ENCODE results near the gene ANKRD29. TPM values are rescaled to one million over a fixed set of nuclear protein-coding genes. Genes with fewer than 3 reads are reported as not detected.

ANKRD29 gene
- polyA plus RNA-seq, 1 of the 3 experiments (the other 2 are of a cell fraction): 8.2 TPM

DNA sequence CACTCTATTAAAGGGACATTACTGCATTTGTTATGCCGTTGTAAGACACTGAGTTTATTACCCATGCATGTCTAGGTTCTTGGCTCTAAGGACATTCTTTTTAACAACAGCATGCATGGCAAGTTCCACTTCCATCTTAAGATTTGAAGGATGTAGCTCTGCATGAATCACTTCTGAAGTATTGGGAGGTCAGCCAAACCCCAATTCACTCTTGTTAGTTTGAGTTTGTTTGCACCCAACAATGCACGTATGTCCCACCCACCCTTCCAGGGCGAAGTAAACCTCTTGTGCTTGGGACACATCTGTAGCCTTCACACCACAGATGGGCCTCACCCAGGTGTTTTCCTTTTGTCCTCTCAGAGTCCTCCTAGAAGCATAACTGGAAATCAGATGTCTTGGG is 21.0 kb upstream of the ANKRD29 start:
- no peak for DNase-seq
- no peaks in the 10 kb centered on the region for H3K27me3 ChIP-seq (ENCODE audit: insufficient read depth)
- POLR2A ChIA-PET: no interaction called here
- no peaks in the 10 kb centered on the region for H4K20me1 ChIP-seq (ENCODE audit: insufficient read depth)
- no peak overlapping the region for H3K4me2 ChIP-seq
- no peaks in the 10 kb centered on the region for H3K9me3 ChIP-seq
- H3K27ac ChIP-seq (ENCODE audit: low read depth in 2 of 2, low read length in 1 of 2): no peak overlapping the region
- TF ChIP-seq RAD21 (IDR thresholded peaks at IDR 0.05; ENCODE audit: low read length) (no peak), SIN3A (IDR thresholded peaks at IDR 0.05; ENCODE audit: borderline replicate concordance, low read depth, low read length) (no peak), TAF1 (IDR thresholded peaks at IDR 0.05; ENCODE audit: borderline replicate concordance, low read depth, low read length) (no peak), TCF12 (IDR thresholded peaks at IDR 0.05) (no peak), RXRA (IDR thresholded peaks at IDR 0.05; ENCODE audit: borderline replicate concordance, low read depth) (no peak), FOXM1 (IDR thresholded peaks at IDR 0.05; ENCODE audit: low read depth) (no peak), SMC3 (IDR thresholded peaks at IDR 0.05; ENCODE audit: low read depth, low read length) (no peak)
- TF ChIP-seq, protein P1, sequence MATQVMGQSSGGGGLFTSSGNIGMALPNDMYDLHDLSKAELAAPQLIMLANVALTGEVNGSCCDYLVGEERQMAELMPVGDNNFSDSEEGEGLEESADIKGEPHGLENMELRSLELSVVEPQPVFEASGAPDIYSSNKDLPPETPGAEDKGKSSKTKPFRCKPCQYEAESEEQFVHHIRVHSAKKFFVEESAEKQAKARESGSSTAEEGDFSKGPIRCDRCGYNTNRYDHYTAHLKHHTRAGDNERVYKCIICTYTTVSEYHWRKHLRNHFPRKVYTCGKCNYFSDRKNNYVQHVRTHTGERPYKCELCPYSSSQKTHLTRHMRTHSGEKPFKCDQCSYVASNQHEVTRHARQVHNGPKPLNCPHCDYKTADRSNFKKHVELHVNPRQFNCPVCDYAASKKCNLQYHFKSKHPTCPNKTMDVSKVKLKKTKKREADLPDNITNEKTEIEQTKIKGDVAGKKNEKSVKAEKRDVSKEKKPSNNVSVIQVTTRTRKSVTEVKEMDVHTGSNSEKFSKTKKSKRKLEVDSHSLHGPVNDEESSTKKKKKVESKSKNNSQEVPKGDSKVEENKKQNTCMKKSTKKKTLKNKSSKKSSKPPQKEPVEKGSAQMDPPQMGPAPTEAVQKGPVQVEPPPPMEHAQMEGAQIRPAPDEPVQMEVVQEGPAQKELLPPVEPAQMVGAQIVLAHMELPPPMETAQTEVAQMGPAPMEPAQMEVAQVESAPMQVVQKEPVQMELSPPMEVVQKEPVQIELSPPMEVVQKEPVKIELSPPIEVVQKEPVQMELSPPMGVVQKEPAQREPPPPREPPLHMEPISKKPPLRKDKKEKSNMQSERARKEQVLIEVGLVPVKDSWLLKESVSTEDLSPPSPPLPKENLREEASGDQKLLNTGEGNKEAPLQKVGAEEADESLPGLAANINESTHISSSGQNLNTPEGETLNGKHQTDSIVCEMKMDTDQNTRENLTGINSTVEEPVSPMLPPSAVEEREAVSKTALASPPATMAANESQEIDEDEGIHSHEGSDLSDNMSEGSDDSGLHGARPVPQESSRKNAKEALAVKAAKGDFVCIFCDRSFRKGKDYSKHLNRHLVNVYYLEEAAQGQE (IDR thresholded peaks at IDR 0.05; ENCODE audit: low read depth, low read length): no peak
- TF ChIP-seq, protein P2, sequence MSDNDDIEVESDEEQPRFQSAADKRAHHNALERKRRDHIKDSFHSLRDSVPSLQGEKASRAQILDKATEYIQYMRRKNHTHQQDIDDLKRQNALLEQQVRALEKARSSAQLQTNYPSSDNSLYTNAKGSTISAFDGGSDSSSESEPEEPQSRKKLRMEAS (IDR thresholded peaks at IDR 0.05; ENCODE audit: low read depth): peak; percentile 51; the same call in 1 of the 2 replicates
- no peak overlapping the region for H3K9ac ChIP-seq
- peaks cover 1 to 3% of the 10 kb centered on the region in 2 experiments; a peak in 2 of 4 replicates for H3K4me1 ChIP-seq (ENCODE audit: control insufficient read depth in 1 of 2, insufficient read depth in 2 of 2, low read depth in 1 of 2, low read length in 1 of 2)
- no peaks in the 10 kb centered on the region for H3F3A ChIP-seq (replicated peaks; ENCODE audit: insufficient read depth)
- no peaks in the 10 kb centered on the region for H3K79me2 ChIP-seq (ENCODE audit: insufficient read depth)
- H3K4me3 ChIP-seq (ENCODE audit: low read depth in 2 of 2, low read length in 1 of 2): no peak overlapping the region
- no peaks in the 10 kb centered on the region for H3K9me2 ChIP-seq
- CTCF ChIA-PET: interaction anchor here (1.5 kb wide), 1 partner anchor 8 kb away, joined by 5 read pairs; no protein-coding TSS in a partner anchor
- H3K36me3 ChIP-seq (replicated peaks in 1 of 2; ENCODE audit: control insufficient read depth in 1 of 2, insufficient read depth in 2 of 2, low read length in 1 of 2): no peaks in the 10 kb centered on the region
- WGBS (ENCODE audit: low lambda C conversion rate): 51% methylated on average over 3 of the region's 3 CpGs
- H2AFZ ChIP-seq (ENCODE audit: low read depth): no peak overlapping the region

DNA sequence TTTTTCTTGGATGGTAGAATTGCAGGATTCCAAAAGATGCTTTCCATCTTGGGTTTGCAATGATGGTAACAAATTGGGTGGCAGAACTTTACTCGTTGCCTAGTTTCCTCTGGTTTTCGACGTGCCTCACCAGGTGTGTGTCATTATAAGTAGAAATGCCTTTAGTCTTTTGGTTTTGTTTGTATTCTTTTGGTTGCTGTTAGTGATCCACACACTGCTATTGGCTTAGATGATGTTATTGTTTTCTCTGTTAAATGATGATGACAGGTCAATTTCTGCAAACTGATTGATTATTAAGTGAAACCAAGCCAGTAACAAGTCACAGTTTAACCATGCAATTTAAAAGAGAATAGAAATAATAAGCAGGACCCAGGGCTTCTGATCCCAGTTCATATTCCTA is 20.4 kb upstream of the ANKRD29 start:
- Histone ChIP-seq H2AFZ (ENCODE audit: low read depth) (no peak overlapping the region), H3K36me3 (replicated peaks in 1 of 2; ENCODE audit: control insufficient read depth in 1 of 2, insufficient read depth in 2 of 2, low read length in 1 of 2) (no peaks in the 10 kb centered on the region), H3K4me1 (ENCODE audit: control insufficient read depth in 1 of 2, insufficient read depth in 2 of 2, low read depth in 1 of 2, low read length in 1 of 2) (peaks cover 0 to 3% of the 10 kb centered on the region in 2 experiments; a peak in 1 of 4 replicates), H3K4me3 (ENCODE audit: low read depth in 2 of 2, low read length in 1 of 2) (no peak overlapping the region), H3K27ac (ENCODE audit: low read depth in 2 of 2, low read length in 1 of 2) (no peak overlapping the region), H3K9me3 (no peaks in the 10 kb centered on the region), H3K9ac (no peak overlapping the region), H3F3A (replicated peaks; ENCODE audit: insufficient read depth) (no peaks in the 10 kb centered on the region), H4K20me1 (ENCODE audit: insufficient read depth) (no peaks in the 10 kb centered on the region), H3K9me2 (no peaks in the 10 kb centered on the region), H3K4me2 (no peak overlapping the region), H3K27me3 (ENCODE audit: insufficient read depth) (no peaks in the 10 kb centered on the region), H3K79me2 (ENCODE audit: insufficient read depth) (no peaks in the 10 kb centered on the region)
- no peak for DNase-seq
- TF ChIP-seq, protein P3, sequence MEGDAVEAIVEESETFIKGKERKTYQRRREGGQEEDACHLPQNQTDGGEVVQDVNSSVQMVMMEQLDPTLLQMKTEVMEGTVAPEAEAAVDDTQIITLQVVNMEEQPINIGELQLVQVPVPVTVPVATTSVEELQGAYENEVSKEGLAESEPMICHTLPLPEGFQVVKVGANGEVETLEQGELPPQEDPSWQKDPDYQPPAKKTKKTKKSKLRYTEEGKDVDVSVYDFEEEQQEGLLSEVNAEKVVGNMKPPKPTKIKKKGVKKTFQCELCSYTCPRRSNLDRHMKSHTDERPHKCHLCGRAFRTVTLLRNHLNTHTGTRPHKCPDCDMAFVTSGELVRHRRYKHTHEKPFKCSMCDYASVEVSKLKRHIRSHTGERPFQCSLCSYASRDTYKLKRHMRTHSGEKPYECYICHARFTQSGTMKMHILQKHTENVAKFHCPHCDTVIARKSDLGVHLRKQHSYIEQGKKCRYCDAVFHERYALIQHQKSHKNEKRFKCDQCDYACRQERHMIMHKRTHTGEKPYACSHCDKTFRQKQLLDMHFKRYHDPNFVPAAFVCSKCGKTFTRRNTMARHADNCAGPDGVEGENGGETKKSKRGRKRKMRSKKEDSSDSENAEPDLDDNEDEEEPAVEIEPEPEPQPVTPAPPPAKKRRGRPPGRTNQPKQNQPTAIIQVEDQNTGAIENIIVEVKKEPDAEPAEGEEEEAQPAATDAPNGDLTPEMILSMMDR (IDR thresholded peaks at IDR 0.05): no peak
- no peak for TF ChIP-seq JUND (IDR thresholded peaks at IDR 0.05)
- TF ChIP-seq EZH2phosphoT487 (IDR thresholded peaks at IDR 0.05; ENCODE audit: borderline replicate concordance, low read depth): no peak
- TF ChIP-seq MXI1 (IDR thresholded peaks at IDR 0.05; ENCODE audit: low read depth, low read length): no peak
- no peak for TF ChIP-seq ELF1 (IDR thresholded peaks at IDR 0.05)
- TF ChIP-seq CHD2 (IDR thresholded peaks at IDR 0.05; ENCODE audit: low read length, partially characterized antibody): no peak
- WGBS (ENCODE audit: low lambda C conversion rate): 89% methylated on average over 3 of the region's 3 CpGs
- POLR2A ChIA-PET: no interaction called here
- CTCF ChIA-PET: no interaction called here

Data from SK-N-SH (cell line).